ENCODE data around the gene JPH4. TPM values are rescaled to one million over a fixed set of nuclear protein-coding genes. Genes with fewer than 3 reads are reported as not detected.
A peak's percentile ranks its signal among the peaks of the same experiment; 100 is the strongest.

JPH4 gene
- total RNA-seq (2.3 and 2.7 TPM in 2 replicates), polyA plus RNA-seq (1.7 and 2.7 TPM in 2 replicates)

DNA sequence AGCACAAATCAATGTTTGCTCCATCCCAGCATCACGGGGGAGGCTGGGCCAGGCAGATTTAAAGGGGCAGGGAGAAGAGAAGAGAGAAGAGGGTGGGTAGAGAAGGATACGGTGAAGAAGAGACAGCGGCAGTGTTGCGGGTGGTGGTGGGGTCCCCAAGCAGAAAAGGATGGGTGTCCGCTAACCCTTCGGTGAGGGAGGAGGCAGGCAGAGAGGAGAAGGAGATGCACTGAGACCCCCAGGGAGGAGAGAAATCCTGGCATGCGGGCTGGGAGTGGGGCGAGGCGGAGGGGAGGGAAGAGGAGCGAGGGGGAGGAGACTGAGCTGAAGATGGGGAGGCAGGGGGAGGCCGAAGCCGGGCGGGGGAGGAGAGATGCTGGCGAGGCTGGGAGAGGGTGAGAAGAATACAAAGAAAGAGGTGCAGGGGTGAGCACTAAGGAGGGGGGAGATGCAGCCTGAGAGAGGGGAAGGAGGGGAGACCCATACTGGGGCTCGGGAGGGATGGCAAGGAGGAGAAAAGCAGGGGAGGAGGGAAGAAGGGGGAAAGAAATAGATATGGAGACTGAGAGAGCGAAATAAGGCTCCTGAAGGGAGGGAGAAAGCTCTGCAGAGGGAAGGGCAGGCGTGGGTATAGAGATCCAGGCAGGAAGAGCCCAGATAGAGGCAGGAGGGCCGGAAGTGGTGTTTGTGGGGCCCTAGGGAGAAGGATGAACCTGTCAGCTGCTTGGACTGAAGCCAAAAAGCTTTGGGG lies at the start of gene JPH4:
TSS of gene JPH4 (minus strand) at position 231 of the 751 bp plus-strand sequence. CDS start 1,337 bp downstream, outside the sequence.
- Histone ChIP-seq H3K9me3 (ENCODE audit: low read depth) (no peaks in the 10 kb centered on the region), H3K36me3 (replicated peaks; ENCODE audit: insufficient read depth, low read depth) (no peaks in the 10 kb centered on the region), H3K27me3 (peaks cover 60% of the 10 kb centered on the region), H3K9me2 (replicated peaks; ENCODE audit: insufficient read depth) (no peaks in the 10 kb centered on the region), H4K20me1 (ENCODE audit: insufficient read depth, poor library complexity, severe bottlenecking) (no peaks in the 10 kb centered on the region), H3K79me2 (no peaks in the 10 kb centered on the region), H3K4me3 (no peak within 1 kb of the TSS), H3K27ac (no peak within 1 kb of the TSS), H3K4me2 (peak within 1 kb of the TSS; percentile 82), H3K4me1 (ENCODE audit: insufficient read depth) (peaks cover 10% of the 10 kb centered on the region), H2AFZ (peak within 1 kb of the TSS; percentile 49)
- TF ChIP-seq EZH2phosphoT487 (IDR thresholded peaks at IDR 0.05; ENCODE audit: low read depth, severe bottlenecking, unreplicated experiment), result no peak
- no peak for TF ChIP-seq EZH2 (IDR thresholded peaks at IDR 0.05; ENCODE audit: borderline replicate concordance)
- TF ChIP-seq, protein P1, sequence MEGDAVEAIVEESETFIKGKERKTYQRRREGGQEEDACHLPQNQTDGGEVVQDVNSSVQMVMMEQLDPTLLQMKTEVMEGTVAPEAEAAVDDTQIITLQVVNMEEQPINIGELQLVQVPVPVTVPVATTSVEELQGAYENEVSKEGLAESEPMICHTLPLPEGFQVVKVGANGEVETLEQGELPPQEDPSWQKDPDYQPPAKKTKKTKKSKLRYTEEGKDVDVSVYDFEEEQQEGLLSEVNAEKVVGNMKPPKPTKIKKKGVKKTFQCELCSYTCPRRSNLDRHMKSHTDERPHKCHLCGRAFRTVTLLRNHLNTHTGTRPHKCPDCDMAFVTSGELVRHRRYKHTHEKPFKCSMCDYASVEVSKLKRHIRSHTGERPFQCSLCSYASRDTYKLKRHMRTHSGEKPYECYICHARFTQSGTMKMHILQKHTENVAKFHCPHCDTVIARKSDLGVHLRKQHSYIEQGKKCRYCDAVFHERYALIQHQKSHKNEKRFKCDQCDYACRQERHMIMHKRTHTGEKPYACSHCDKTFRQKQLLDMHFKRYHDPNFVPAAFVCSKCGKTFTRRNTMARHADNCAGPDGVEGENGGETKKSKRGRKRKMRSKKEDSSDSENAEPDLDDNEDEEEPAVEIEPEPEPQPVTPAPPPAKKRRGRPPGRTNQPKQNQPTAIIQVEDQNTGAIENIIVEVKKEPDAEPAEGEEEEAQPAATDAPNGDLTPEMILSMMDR (IDR thresholded peaks at IDR 0.05; ENCODE audit: poor library complexity), result no peak
- WGBS (ENCODE audit: low lambda C conversion rate, missing lambda C conversion rate), result 12% methylated on average over 9 of the region's 18 CpGs
- peak; percentile 35 for DNase-seq (ENCODE audit: low spot score)

DNA sequence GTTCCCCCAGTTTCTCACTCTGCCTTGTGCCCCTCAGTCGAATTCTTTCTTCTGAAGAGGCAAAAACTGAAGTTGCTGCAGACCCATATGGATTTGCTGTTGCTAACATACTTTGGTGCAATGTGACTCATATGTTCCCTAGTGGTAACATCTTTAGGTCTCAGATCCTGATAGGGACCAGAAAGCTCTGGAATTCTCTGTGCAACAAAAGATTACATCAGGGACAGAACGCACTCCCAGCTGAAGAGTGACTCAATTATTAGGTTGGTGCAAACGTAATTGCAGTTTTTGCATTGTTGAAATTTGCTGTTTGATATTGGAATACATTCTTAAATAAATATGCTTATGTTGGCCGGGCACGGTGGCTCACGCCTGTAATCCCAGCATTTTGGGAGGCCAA lies 49.4 kb upstream of the JPH4 start:
- no peaks in the 10 kb centered on the region for H3K9me3 ChIP-seq (ENCODE audit: low read depth)
- no peaks in the 10 kb centered on the region for H3K9me2 ChIP-seq (replicated peaks; ENCODE audit: insufficient read depth)
- H2AFZ ChIP-seq, result no peak overlapping the region
- H4K20me1 ChIP-seq (ENCODE audit: insufficient read depth, poor library complexity, severe bottlenecking), result no peaks in the 10 kb centered on the region
- 78% methylated on average over 6 of the region's 6 CpGs for WGBS (ENCODE audit: low lambda C conversion rate, missing lambda C conversion rate)
- H3K4me2 ChIP-seq, result no peak overlapping the region
- no peaks in the 10 kb centered on the region for H3K36me3 ChIP-seq (replicated peaks; ENCODE audit: insufficient read depth, low read depth)
- DNase-seq (ENCODE audit: low spot score), result no peak
- TF ChIP-seq EZH2phosphoT487 (IDR thresholded peaks at IDR 0.05; ENCODE audit: low read depth, severe bottlenecking, unreplicated experiment) (no peak), EZH2 (IDR thresholded peaks at IDR 0.05; ENCODE audit: borderline replicate concordance) (no peak)
- TF ChIP-seq, protein P1 (IDR thresholded peaks at IDR 0.05; ENCODE audit: poor library complexity), result no peak
- peaks cover 23% of the 10 kb centered on the region for H3K4me1 ChIP-seq (ENCODE audit: insufficient read depth)
- H3K79me2 ChIP-seq, result no peaks in the 10 kb centered on the region
- H3K27ac ChIP-seq, result no peak overlapping the region
- H3K4me3 ChIP-seq, result no peak overlapping the region
- H3K27me3 ChIP-seq, result no peaks in the 10 kb centered on the region

DNA sequence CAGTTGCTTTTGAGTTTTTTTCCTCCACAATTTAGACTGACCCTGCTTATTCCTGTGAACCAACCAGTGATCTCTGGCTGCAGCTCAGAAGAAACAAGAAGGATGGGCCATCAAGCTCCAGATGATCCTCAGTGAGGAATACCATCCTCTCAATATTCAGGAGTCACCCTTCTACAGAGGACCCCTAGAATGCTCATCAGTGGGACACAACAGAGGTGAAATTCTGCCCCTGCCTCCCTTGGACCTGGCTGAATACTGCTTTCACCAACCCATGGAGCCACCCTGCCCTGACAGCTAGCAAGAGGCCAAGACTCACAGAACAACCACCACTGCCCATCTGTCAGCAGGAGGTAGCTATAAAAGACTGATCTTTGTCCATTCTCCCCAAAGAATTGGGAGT lies 48.4 kb upstream of the JPH4 start:
- Histone ChIP-seq H2AFZ (no peak overlapping the region), H3K27me3 (no peaks in the 10 kb centered on the region), H3K4me3 (no peak overlapping the region), H3K9me2 (replicated peaks; ENCODE audit: insufficient read depth) (no peaks in the 10 kb centered on the region), H3K36me3 (replicated peaks; ENCODE audit: insufficient read depth, low read depth) (no peaks in the 10 kb centered on the region), H3K4me1 (ENCODE audit: insufficient read depth) (peaks cover 13% of the 10 kb centered on the region), H3K4me2 (no peak overlapping the region), H4K20me1 (ENCODE audit: insufficient read depth, poor library complexity, severe bottlenecking) (no peaks in the 10 kb centered on the region), H3K79me2 (no peaks in the 10 kb centered on the region), H3K27ac (no peak overlapping the region), H3K9me3 (ENCODE audit: low read depth) (no peaks in the 10 kb centered on the region)
- no peak for DNase-seq (ENCODE audit: low spot score)
- TF ChIP-seq EZH2phosphoT487 (IDR thresholded peaks at IDR 0.05; ENCODE audit: low read depth, severe bottlenecking, unreplicated experiment) (no peak), EZH2 (IDR thresholded peaks at IDR 0.05; ENCODE audit: borderline replicate concordance) (no peak)
- TF ChIP-seq, protein P1 (IDR thresholded peaks at IDR 0.05; ENCODE audit: poor library complexity), result no peak
